Measurements from ENCODE around the gene SPRED1.

DNA sequence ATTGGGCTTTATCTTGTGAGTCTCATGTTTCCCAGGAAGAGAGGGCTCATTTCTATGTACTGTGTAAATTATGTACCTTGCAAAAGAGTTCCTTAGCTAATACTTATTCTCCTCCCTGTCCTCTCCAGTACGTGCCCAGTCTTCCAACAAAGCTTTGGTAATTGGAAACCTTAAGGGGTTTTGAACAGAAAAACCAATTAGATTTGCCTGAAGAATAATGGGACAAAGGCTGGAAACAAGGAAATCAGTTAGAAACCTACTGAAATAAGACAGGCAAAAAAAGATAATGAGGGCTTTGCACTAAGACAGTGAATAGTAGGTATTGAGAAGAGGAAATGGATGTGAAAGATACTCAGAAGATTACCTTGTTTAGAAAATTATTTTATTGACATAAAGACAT is 82.5 kb downstream of the SPRED1 start:
- TF ChIP-seq GATA2 (IDR thresholded peaks at IDR 0.05; ENCODE audit: low read depth, low read length) (no peak), GATA3 (IDR thresholded peaks at IDR 0.05; ENCODE audit: low read depth, low read length) (no peak)
